GM23248 (cell line): ENCODE measurements around the gene PARP11. TPM values are rescaled to one million over a fixed set of nuclear protein-coding genes. Genes with fewer than 3 reads are reported as not detected.
"Not testable (repeated sequence)": the region's sequence is repeated elsewhere in the genome, so short reads cannot be mapped to it uniquely, and the experiment has no call there.

Experiments used
- DNase-seq: peaks from one replicate; pipeline ENCODE4 v3.0.0-alpha.2; 2015
- H2AFZ ChIP-seq: fragments of 200-600 bp; sonication (generic); 2 replicates; pipeline ENCODE4 v1.6.1; 2016; ENCODE audit warnings: antibody characterized with exemption
- H3F3A ChIP-seq: fragments of 200-600 bp; sonication (generic); 2 replicates; pipeline ENCODE4 v1.6.1; 2016; ENCODE audit warnings: mild to moderate bottlenecking, antibody characterized with exemption, mixed run types; ENCODE audit not compliant: insufficient read depth
- H3K27ac ChIP-seq: fragments of 200-600 bp; sonication (generic); 2 replicates; pipeline ENCODE4 v1.5.1; 2016; ENCODE audit warnings: mild to moderate bottlenecking
- H3K27me3 ChIP-seq: fragments of 200-600 bp; sonication (generic); replicated peaks from 2 replicates; pipeline ENCODE4 v1.6.1; 2016; ENCODE audit warnings: mild to moderate bottlenecking; ENCODE audit not compliant: insufficient read depth
- H3K36me3 ChIP-seq: fragments of 200-600 bp; sonication (generic); 2 replicates; pipeline ENCODE4 v1.6.1; 2016; ENCODE audit warnings: low read depth, mild to moderate bottlenecking
- H3K4me1 ChIP-seq: fragments of 200-600 bp; sonication (generic); 2 replicates; pipeline ENCODE4 v1.6.1; 2016; ENCODE audit warnings: mild to moderate bottlenecking; ENCODE audit not compliant: insufficient read depth
- H3K4me2 ChIP-seq: fragments of 200-600 bp; sonication (generic); one replicate; pipeline ENCODE4 v1.6.1; 2016; ENCODE audit warnings: mild to moderate bottlenecking; ENCODE audit not compliant: unreplicated experiment
- H3K4me3 ChIP-seq: fragments of 200-600 bp; sonication (generic); 2 replicates; pipeline ENCODE4 v1.5.1; 2016; ENCODE audit warnings: mild to moderate bottlenecking
- H3K79me2 ChIP-seq: fragments of 200-600 bp; sonication (generic); 2 replicates; pipeline ENCODE4 v1.6.1; 2016; ENCODE audit warnings: mild to moderate bottlenecking; ENCODE audit not compliant: insufficient read depth
- H3K9ac ChIP-seq: fragments of 200-600 bp; sonication (generic); 2 replicates; pipeline ENCODE4 v1.6.1; 2016; ENCODE audit warnings: mild to moderate bottlenecking
- H3K9me2 ChIP-seq: fragments of 200-600 bp; sonication (generic); 2 replicates; pipeline ENCODE4 v1.6.1; 2016; ENCODE audit warnings: mixed run types, mild to moderate bottlenecking, moderate library complexity; ENCODE audit not compliant: insufficient read depth
- H3K9me3 ChIP-seq: fragments of 200-600 bp; sonication (generic); one replicate; pipeline ENCODE4 v1.6.1; 2017; ENCODE audit warnings: low read depth
- H4K20me1 ChIP-seq: fragments of 200-600 bp; sonication (generic); 2 replicates; pipeline ENCODE4 v1.6.0; 2016; ENCODE audit not compliant: insufficient read depth
- EZH2 ChIP-seq: fragments of 200-600 bp; sonication (generic); IDR thresholded peaks from 2 replicates; pipeline ENCODE4 v1.6.1; 2018; ENCODE audit warnings: antibody characterized with exemption, mild to moderate bottlenecking; ENCODE audit not compliant: insufficient read depth, poor library complexity, severe bottlenecking
- EZH2phosphoT487 ChIP-seq: fragments of 200-600 bp; sonication (generic); IDR thresholded peaks from 2 replicates; pipeline ENCODE4 v1.6.1; 2018; ENCODE audit warnings: antibody characterized with exemption, moderate library complexity, mild to moderate bottlenecking, low read depth; ENCODE audit not compliant: insufficient read depth
- WGBS, 2 experiments: methylation state at CpG; one replicate each; pipeline ENCODE4 v1.1.6; 2015 to 2017; ENCODE audit warnings: low lambda C conversion rate in 2 of 2, low coverage in 1 of 2; ENCODE audit errors: missing lambda C conversion rate in 2 of 2; 5-methylcytosine and 5-hydroxymethylcytosine counted together
- in situ Hi-C: fragments of 300-500 bp; cut with MboI; formaldehyde crosslinking; loops from 2 replicates; pipeline ENCODE4 v1.15.0; 2020
- polyA plus RNA-seq: library from polyadenylated mRNA; unstranded; fragments of >200 nt; fragmentation: Nextera tagmentation; extraction: Ambion mirVana; gene quantifications from 2 replicates; pipeline ENCODE4 v1.2.1, GENCODE V29; 2016
- total RNA-seq: library from RNA; depleted of rRNA; stranded (reverse); fragments of >200 nt; shearing (Covaris generic); gene quantifications from 2 replicates; pipeline ENCODE4 v1.2.3, GENCODE V29; 2014

PARP11 gene
- total and polyA plus RNA-seq, 2 experiments from 2014 or later = 2.1 to 6.2 TPM

- Histone ChIP-seq H3K4me2 (no peak overlapping the region), H3K4me3 (no peak overlapping the region), H3K36me3 (no peaks in the 10 kb centered on the region), H3K27me3 (no peaks in the 10 kb centered on the region), H3K27ac (no peak overlapping the region), H3K4me1 (no peaks in the 10 kb centered on the region), H4K20me1 (no peaks in the 10 kb centered on the region), H3F3A (no peaks in the 10 kb centered on the region), H3K9me2 (no peaks in the 10 kb centered on the region), H2AFZ (no peak overlapping the region), H3K79me2 (0 out of 2 replicates have a peak, but pooled peaks cover under 1% of the 10 kb centered on the region), H3K9me3 (no peaks in the 10 kb centered on the region), H3K9ac (no peak overlapping the region)
- DNase-seq = no peak
- in situ Hi-C loops = no loop called here
- WGBS, 2 experiments = 96 to 98% methylated on average over 3 of the region's 3 CpGs
- no peak for TF ChIP-seq EZH2
- TF ChIP-seq EZH2phosphoT487 = no peak
Measured at GRCh38 chr12:3841783-3842182, 31.4 kb downstream of the PARP11 start.

GRCh38 chr12:3840833-3841232 is 32.4 kb downstream of the PARP11 start:
- H3K9me3 ChIP-seq, H3K27ac ChIP-seq, H3F3A ChIP-seq, H3K9me2 ChIP-seq, H3K4me3 ChIP-seq, H2AFZ ChIP-seq, H4K20me1 ChIP-seq, H3K9ac ChIP-seq, H3K4me2 ChIP-seq, DNase-seq, in situ Hi-C loops, H3K27me3 ChIP-seq, H3K36me3 ChIP-seq, H3K4me1 ChIP-seq, H3K79me2 ChIP-seq: not testable (repeated sequence)
- WGBS, 2 experiments = 72 to 81% methylated on average over 2 of the region's 2 CpGs

- H4K20me1 ChIP-seq, H3F3A ChIP-seq, H3K4me1 ChIP-seq, in situ Hi-C loops, H2AFZ ChIP-seq, H3K9ac ChIP-seq, H3K4me3 ChIP-seq, H3K9me3 ChIP-seq, DNase-seq, H3K4me2 ChIP-seq, H3K27me3 ChIP-seq, H3K79me2 ChIP-seq, H3K27ac ChIP-seq, H3K9me2 ChIP-seq, H3K36me3 ChIP-seq: not testable (repeated sequence)
- 44 to 53% methylated on average over 4 of the region's 4 CpGs for WGBS, 2 experiments
Measured at GRCh38 chr12:3839745-3840144, 33.5 kb downstream of the PARP11 start.

- WGBS, 2 experiments = 74 to 89% methylated on average over 33 to 97 of the region's 98 CpGs
Measured at GRCh38 chr12:3838701-3839548, 34.3 kb downstream of the PARP11 start.

GRCh38 chr12:3838076-3838475 is 35.1 kb downstream of the PARP11 start:
- TF ChIP-seq EZH2phosphoT487 (no peak), EZH2 (no peak)
- no peaks in the 10 kb centered on the region for H3K9me2 ChIP-seq
- no peaks in the 10 kb centered on the region for H3K9me3 ChIP-seq
- no peak overlapping the region for H3K27ac ChIP-seq
- no peaks in the 10 kb centered on the region for H3K36me3 ChIP-seq
- no peak overlapping the region for H3K9ac ChIP-seq
- H3K4me2 ChIP-seq = no peak overlapping the region
- no peak overlapping the region for H2AFZ ChIP-seq
- no peaks in the 10 kb centered on the region for H3K79me2 ChIP-seq
- DNase-seq = no peak
- H3K4me1 ChIP-seq = peaks cover under 1% of the 10 kb centered on the region; the same call in 1 of the 2 replicates
- no peaks in the 10 kb centered on the region for H4K20me1 ChIP-seq
- H3K4me3 ChIP-seq = no peak overlapping the region
- H3F3A ChIP-seq = no peaks in the 10 kb centered on the region
- H3K27me3 ChIP-seq = no peaks in the 10 kb centered on the region
- 95 to 100% methylated on average over 1 of the region's 1 CpG for WGBS, 2 experiments
- in situ Hi-C loops = no loop called here

More at GRCh38 chr12:3838701-3839548, 34.3 kb downstream of the PARP11 start:
- DNase-seq, H3K4me2 ChIP-seq, H3K9me3 ChIP-seq, H3F3A ChIP-seq, H3K36me3 ChIP-seq, H3K27ac ChIP-seq, in situ Hi-C loops, H3K79me2 ChIP-seq, H3K4me1 ChIP-seq, H4K20me1 ChIP-seq, H3K27me3 ChIP-seq, H3K4me3 ChIP-seq, H2AFZ ChIP-seq, H3K9ac ChIP-seq, H3K9me2 ChIP-seq: not testable (repeated sequence)
